ENCODE results near the gene LRCH3.
A peak's percentile ranks its signal among the peaks of the same experiment; 100 is the strongest.

LRCH3 gene

GRCh38 chr3:197830308-197830966, 39.4 kb downstream of the LRCH3 start:
- DNase-seq (ENCODE audit: low read depth, low spot score) = no peak
- H3K27ac ChIP-seq = no peak overlapping the region

GRCh38 chr3:197830967-197831313, 39.9 kb downstream of the LRCH3 start:
- no peak overlapping the region for H3K27ac ChIP-seq
- DNase-seq (ENCODE audit: low read depth, low spot score) = no peak

- no peak for DNase-seq (ENCODE audit: low read depth, low spot score)
- no peak overlapping the region for H3K27ac ChIP-seq
These were observed 43.1 kb downstream of the LRCH3 start for GRCh38 chr3:197833930-197834715.

DNA sequence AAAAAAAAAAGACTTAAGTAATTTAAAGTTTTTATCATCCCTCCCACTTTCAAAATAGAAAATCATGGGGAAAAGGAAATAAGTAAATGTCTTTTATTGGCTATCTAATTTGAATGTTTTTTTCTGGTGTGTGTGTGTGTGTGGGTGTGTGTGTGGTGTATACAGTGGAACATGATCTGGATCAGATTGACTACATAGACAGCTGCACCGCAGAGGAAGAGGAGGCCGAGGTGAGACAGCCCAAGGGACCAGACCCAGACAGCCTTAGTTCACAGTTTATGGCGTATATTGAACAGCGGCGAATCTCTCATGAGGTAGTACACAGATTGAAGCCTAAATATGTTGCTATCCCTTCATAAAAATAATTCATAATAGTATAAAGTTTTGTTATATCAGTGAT, 44.5 kb downstream of the LRCH3 start:
- no peak for DNase-seq (ENCODE audit: low read depth, low spot score)
- no peak overlapping the region for H3K27ac ChIP-seq

- no peak for DNase-seq (ENCODE audit: low read depth, low spot score)
- no peak overlapping the region for H3K27ac ChIP-seq
These were observed 45.2 kb downstream of the LRCH3 start for GRCh38 chr3:197836244-197836643.

GRCh38 chr3:197837282-197837681, 46.2 kb downstream of the LRCH3 start:
- no peak for DNase-seq (ENCODE audit: low read depth, low spot score)

DNA sequence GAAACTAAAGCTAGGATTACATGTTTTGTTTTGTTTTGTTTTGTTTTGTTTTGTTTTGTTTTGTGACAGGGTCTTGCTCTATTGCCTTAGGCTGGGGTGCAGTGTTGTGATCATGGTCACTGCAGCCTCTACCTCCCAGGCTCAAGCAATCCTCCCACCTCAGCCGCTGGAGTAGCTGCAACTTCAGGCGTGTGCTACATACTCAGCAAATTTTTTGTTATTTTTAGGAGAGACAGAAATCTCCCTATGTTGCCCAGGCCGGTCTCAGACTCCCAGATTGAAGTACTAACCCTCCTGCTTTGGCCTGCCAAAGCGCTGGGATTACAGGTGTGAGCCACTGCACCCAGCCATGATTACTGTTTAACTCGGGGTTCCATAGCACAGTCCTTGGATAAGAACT, 50.7 kb downstream of the LRCH3 start:
- no peak overlapping the region for H3K27ac ChIP-seq
- no peak for DNase-seq (ENCODE audit: low read depth, low spot score)

More at GRCh38 chr3:197837282-197837681, 46.2 kb downstream of the LRCH3 start:
- no peak overlapping the region for H3K27ac ChIP-seq

- H3K27ac ChIP-seq = no peak overlapping the region
These were observed 55.4 kb downstream of the LRCH3 start for GRCh38 chr3:197846491-197846890.

GRCh38 chr3:197847866-197848401, 56.9 kb downstream of the LRCH3 start:
- DNase-seq (ENCODE audit: low read depth, low spot score) = no peak
- H3K27ac ChIP-seq = no peak overlapping the region

More at GRCh38 chr3:197846491-197846890, 55.4 kb downstream of the LRCH3 start:
- DNase-seq (ENCODE audit: low read depth, low spot score) = no peak

- peak overlapping the region; percentile 98 for H3K27ac ChIP-seq
- DNase-seq (ENCODE audit: low read depth, low spot score) = peak; percentile 65
These were observed 63.7 kb downstream of the LRCH3 start for GRCh38 chr3:197854596-197855343.

- H3K27ac ChIP-seq = peak overlapping the region; percentile 98
- no peak for DNase-seq (ENCODE audit: low read depth, low spot score)
These were observed 64.5 kb downstream of the LRCH3 start for GRCh38 chr3:197855571-197855970.

DNA sequence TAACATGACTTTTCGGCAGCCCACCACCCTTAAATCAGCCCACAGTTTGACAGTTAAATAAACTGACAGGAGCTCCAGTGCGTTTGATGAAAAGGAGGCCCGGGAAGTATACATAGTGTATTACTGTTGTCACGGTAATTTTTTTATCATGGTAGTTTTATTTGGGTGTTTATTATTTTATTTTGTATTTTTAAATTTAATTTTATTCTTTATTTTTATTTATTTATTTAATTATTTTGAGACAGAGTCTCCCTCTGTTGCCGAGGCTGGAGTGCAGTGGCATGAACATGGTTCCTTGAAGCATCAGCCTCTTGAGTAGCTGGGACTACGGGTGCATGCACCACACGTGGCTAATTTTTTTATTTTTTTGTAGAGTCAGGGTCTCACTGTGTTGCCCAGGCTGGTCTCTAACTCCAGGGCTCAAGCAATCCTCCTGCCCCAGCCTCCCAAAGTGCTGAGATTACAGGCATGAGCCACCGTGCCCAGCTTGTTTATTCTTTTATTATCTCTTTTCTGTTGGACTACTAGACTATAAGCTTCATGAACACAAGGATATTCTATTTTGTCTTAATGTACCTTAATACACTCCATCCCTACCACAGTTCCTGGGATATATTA, 65.3 kb downstream of the LRCH3 start:
- H3K27ac ChIP-seq = peak overlapping the region; percentile 98

DNA sequence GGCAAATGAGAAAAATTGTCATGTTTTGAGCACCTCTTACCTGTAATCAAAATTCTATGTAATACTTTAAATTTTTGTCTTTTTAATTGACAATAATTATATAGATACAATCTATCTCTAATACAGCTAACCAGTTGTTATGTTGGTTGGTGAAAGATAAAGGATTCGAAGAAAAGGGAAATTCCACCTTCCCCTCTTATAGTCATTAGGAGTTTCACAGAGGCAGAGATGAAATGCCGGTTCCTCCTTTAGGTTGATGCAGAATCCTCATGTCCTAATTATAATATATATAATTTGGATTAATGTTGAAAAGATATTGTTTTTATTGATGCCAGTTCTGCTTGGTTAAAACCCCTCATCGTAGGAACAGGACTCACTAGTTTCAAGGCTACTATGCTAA, 67.1 kb downstream of the LRCH3 start:
- no peak overlapping the region for H3K27ac ChIP-seq
- DNase-seq (ENCODE audit: low read depth, low spot score) = no peak

More for the DNA sequence above, 65.3 kb downstream of the LRCH3 start:
- DNase-seq (ENCODE audit: low read depth, low spot score) = no peak

GRCh38 chr3:197858598-197858997, 67.5 kb downstream of the LRCH3 start:
- DNase-seq (ENCODE audit: low read depth, low spot score) = no peak
- no peak overlapping the region for H3K27ac ChIP-seq

GRCh38 chr3:197866035-197866434, 75.0 kb downstream of the LRCH3 start:
- no peak overlapping the region for H3K27ac ChIP-seq
- DNase-seq (ENCODE audit: low read depth, low spot score) = no peak

DNA sequence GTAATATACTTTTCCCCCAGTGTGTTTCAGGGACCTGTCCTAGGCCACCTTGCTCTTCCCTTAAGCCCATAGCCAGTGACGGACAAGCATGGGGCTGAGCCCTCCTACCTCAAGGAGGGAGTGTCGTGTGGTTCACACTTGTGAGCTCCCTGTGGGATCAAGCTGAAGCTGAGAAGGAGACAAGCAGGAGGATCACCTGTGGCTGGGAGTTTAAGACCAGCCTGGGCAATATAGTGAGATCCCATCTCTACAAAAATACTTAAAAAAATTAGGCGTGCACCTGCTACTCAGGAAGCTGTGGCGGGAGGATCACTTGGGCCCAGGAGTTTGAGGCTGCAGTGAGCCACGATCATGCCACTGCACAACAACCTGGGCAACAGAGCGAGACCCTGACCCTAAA, 82.3 kb downstream of the LRCH3 start:
- no peak overlapping the region for H3K27ac ChIP-seq
- DNase-seq (ENCODE audit: low read depth, low spot score) = no peak

GRCh38 chr3:197874064-197874463, 83.0 kb downstream of the LRCH3 start:
- H3K27ac ChIP-seq = no peak overlapping the region
- no peak for DNase-seq (ENCODE audit: low read depth, low spot score)

DNA sequence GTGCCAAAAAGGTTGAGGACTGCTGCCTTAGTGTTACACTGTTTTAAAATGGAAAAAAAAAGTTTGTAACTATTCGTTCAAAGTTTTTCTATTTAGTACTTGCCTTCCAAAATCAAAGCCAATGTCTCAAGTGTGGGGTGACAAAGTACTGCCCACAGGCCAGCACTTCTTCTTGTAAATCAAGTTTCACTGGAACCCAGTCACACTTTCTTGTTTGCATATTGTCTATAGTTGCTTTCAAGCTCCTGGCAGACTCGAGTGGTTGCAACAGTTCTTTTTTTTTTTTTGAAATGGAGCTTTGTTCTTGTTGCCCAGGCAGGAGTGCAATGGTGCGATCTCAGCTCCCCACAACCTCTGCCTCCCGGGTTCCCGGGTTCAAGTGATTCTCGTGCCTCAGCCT, 83.6 kb downstream of the LRCH3 start:
- no peak for DNase-seq (ENCODE audit: low read depth, low spot score)
- no peak overlapping the region for H3K27ac ChIP-seq

DNA sequence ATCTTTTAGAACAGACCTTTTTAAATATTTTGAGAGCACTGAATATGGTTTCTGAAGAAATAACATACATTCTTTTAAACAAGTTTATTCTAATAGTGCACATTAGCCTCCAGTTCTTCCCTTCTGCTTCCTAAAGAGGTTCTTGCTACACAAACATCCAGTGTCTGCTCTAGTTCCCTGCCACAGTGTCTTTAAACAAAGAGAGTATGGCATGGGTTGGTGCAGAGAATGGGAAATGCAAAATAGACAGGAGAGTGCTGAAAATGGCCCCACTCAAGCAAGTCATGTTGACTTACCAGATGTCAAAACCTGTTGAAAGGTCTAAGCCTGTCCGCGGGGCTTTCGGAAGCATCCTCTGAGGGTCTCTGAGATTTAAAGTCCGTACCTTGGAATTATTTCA, 86.8 kb downstream of the LRCH3 start:
- no peak for DNase-seq (ENCODE audit: low read depth, low spot score)
- no peak overlapping the region for H3K27ac ChIP-seq

DNA sequence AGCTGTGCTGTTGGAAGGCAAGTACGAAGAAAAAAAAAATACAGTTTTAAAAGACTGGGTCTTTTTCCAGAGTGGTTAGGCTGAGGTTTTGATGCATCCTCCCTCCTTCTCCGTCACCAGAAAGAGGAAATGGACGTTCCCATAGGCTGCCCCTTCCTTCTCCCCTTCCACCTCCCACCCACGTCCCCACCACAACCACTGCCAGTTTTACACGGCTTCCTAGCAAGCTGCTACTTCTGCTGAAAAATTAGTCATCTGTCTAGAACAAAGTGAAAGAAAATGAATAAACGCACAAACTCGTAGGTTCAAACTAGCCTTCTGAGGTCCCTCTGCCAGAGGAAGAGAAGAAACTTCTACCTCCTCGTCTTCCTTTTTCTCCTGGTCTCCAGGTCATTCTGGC, 87.4 kb downstream of the LRCH3 start:
- no peak overlapping the region for H3K27ac ChIP-seq
- DNase-seq (ENCODE audit: low read depth, low spot score) = no peak

All from epithelial cell of prostate (primary cell).